Measurements from ENCODE around the gene PRELID2.

The PRELID2 gene

GRCh38 chr5:145834554-145834916, 607 bp downstream of the PRELID2 start:
- ATAC-seq = no peak
- TF ChIP-seq ARNTL (CRISPR knock-in tag; IDR thresholded peaks at IDR 0.05; ENCODE audit: borderline replicate concordance, low read depth) = no peak
- TF ChIP-seq PATZ1 (CRISPR knock-in tag; IDR thresholded peaks at IDR 0.05; ENCODE audit: borderline replicate concordance) = no peak
- TF ChIP-seq CSDC2 (CRISPR knock-in tag; IDR thresholded peaks at IDR 0.05) = no peak
- no peak for TF ChIP-seq ZNF8 (CRISPR knock-in tag; IDR thresholded peaks at IDR 0.05)
- TF ChIP-seq, protein P1, sequence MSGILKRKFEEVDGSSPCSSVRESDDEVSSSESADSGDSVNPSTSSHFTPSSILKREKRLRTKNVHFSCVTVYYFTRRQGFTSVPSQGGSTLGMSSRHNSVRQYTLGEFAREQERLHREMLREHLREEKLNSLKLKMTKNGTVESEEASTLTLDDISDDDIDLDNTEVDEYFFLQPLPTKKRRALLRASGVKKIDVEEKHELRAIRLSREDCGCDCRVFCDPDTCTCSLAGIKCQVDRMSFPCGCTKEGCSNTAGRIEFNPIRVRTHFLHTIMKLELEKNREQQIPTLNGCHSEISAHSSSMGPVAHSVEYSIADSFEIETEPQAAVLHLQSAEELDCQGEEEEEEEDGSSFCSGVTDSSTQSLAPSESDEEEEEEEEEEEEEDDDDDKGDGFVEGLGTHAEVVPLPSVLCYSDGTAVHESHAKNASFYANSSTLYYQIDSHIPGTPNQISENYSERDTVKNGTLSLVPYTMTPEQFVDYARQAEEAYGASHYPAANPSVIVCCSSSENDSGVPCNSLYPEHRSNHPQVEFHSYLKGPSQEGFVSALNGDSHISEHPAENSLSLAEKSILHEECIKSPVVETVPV (CRISPR knock-in tag; IDR thresholded peaks at IDR 0.05) = no peak

- TF ChIP-seq GLIS3 (CRISPR knock-in tag; IDR thresholded peaks at IDR 0.05) (no peak), ZFP3 (CRISPR knock-in tag; IDR thresholded peaks at IDR 0.05) (no peak), ZFP30 (CRISPR knock-in tag; IDR thresholded peaks at IDR 0.05) (no peak), ISL1 (CRISPR knock-in tag; IDR thresholded peaks at IDR 0.05) (no peak), CSDC2 (CRISPR knock-in tag; IDR thresholded peaks at IDR 0.05) (no peak), ZNF565 (CRISPR knock-in tag; conservative IDR thresholded peaks at IDR 0.05; ENCODE audit: low read depth) (no peak), TOX (CRISPR knock-in tag; IDR thresholded peaks at IDR 0.05; ENCODE audit: borderline replicate concordance) (no peak), PATZ1 (CRISPR knock-in tag; IDR thresholded peaks at IDR 0.05; ENCODE audit: borderline replicate concordance) (no peak), ESRRG (CRISPR knock-in tag; IDR thresholded peaks at IDR 0.05) (no peak), ZC3H10 (CRISPR knock-in tag; IDR thresholded peaks at IDR 0.05) (no peak), CREB5 (CRISPR knock-in tag; IDR thresholded peaks at IDR 0.05; ENCODE audit: low read depth) (no peak), PPARA (CRISPR knock-in tag; IDR thresholded peaks at IDR 0.05; ENCODE audit: borderline replicate concordance) (no peak), ZNF8 (CRISPR knock-in tag; IDR thresholded peaks at IDR 0.05) (no peak), RARB (CRISPR knock-in tag; IDR thresholded peaks at IDR 0.05) (no peak), ZNF70 (CRISPR knock-in tag; IDR thresholded peaks at IDR 0.05) (no peak), ARNTL (CRISPR knock-in tag; IDR thresholded peaks at IDR 0.05; ENCODE audit: borderline replicate concordance, low read depth) (no peak), BACH2 (CRISPR knock-in tag; IDR thresholded peaks at IDR 0.05; ENCODE audit: borderline replicate concordance) (no peak)
- TF ChIP-seq, protein P2, sequence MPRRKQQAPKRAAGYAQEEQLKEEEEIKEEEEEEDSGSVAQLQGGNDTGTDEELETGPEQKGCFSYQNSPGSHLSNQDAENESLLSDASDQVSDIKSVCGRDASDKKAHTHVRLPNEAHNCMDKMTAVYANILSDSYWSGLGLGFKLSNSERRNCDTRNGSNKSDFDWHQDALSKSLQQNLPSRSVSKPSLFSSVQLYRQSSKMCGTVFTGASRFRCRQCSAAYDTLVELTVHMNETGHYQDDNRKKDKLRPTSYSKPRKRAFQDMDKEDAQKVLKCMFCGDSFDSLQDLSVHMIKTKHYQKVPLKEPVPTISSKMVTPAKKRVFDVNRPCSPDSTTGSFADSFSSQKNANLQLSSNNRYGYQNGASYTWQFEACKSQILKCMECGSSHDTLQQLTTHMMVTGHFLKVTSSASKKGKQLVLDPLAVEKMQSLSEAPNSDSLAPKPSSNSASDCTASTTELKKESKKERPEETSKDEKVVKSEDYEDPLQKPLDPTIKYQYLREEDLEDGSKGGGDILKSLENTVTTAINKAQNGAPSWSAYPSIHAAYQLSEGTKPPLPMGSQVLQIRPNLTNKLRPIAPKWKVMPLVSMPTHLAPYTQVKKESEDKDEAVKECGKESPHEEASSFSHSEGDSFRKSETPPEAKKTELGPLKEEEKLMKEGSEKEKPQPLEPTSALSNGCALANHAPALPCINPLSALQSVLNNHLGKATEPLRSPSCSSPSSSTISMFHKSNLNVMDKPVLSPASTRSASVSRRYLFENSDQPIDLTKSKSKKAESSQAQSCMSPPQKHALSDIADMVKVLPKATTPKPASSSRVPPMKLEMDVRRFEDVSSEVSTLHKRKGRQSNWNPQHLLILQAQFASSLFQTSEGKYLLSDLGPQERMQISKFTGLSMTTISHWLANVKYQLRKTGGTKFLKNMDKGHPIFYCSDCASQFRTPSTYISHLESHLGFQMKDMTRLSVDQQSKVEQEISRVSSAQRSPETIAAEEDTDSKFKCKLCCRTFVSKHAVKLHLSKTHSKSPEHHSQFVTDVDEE (CRISPR knock-in tag; IDR thresholded peaks at IDR 0.05) = no peak
- TF ChIP-seq, protein P3, sequence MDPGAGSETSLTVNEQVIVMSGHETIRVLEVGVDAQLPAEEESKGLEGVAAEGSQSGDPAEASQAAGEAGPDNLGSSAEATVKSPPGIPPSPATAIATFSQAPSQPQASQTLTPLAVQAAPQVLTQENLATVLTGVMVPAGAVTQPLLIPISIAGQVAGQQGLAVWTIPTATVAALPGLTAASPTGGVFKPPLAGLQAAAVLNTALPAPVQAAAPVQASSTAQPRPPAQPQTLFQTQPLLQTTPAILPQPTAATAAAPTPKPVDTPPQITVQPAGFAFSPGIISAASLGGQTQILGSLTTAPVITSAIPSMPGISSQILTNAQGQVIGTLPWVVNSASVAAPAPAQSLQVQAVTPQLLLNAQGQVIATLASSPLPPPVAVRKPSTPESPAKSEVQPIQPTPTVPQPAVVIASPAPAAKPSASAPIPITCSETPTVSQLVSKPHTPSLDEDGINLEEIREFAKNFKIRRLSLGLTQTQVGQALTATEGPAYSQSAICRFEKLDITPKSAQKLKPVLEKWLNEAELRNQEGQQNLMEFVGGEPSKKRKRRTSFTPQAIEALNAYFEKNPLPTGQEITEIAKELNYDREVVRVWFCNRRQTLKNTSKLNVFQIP (CRISPR knock-in tag; IDR thresholded peaks at IDR 0.05; ENCODE audit: borderline replicate concordance, low read depth) = no peak
- no peak for ATAC-seq
Observed at GRCh38 chr5:145833631-145834200, 1.4 kb downstream of the PRELID2 start.
